CD4-positive, alpha-beta T cell treated with Interleukin-10 for 1 hour (primary cell): Measurements from ENCODE around the gene P3H3.

Experiments
- DNase-seq: peaks from one replicate; pipeline ENCODE4 v3.0.0-alpha.2; 2020

Gene P3H3

GRCh38 chr12:6827982-6828780, at the start of gene P3H3:
Gene P3H3, plus strand, starts transcription at chr12:6828407. Its CDS starts 34 bp downstream, at chr12:6828441.
- peak; percentile 17 for DNase-seq

GRCh38 chr12:6778574-6779550, 49.3 kb upstream of the P3H3 start:
- DNase-seq: peak; percentile 90

- no peak for DNase-seq
Observed at GRCh38 chr12:6779708-6780432, 48.3 kb upstream of the P3H3 start.

- no peak for DNase-seq
Observed at GRCh38 chr12:6780573-6780972, 47.6 kb upstream of the P3H3 start.

GRCh38 chr12:6782119-6782518, 46.1 kb upstream of the P3H3 start:
- DNase-seq: no peak

GRCh38 chr12:6782850-6783566, 45.2 kb upstream of the P3H3 start:
- DNase-seq: no peak

- DNase-seq: no peak
Observed at GRCh38 chr12:6783828-6784227, 44.4 kb upstream of the P3H3 start.

- DNase-seq: no peak
Observed at GRCh38 chr12:6784296-6784695, 43.9 kb upstream of the P3H3 start.

GRCh38 chr12:6784761-6785160, 43.4 kb upstream of the P3H3 start:
- no peak for DNase-seq

GRCh38 chr12:6786416-6787094, 41.7 kb upstream of the P3H3 start:
- DNase-seq: peak; percentile 43

GRCh38 chr12:6787309-6787708, 40.9 kb upstream of the P3H3 start:
- no peak for DNase-seq

GRCh38 chr12:6788972-6789924, 39.0 kb upstream of the P3H3 start, which contains the start of gene CD4:
Gene CD4, plus strand, starts transcription at chr12:6789528. Its CDS starts 10,611 bp downstream, at chr12:6800139.
- DNase-seq: peak; percentile 75

GRCh38 chr12:6790496-6791150, 37.6 kb upstream of the P3H3 start:
- peak; percentile 44 for DNase-seq

- no peak for DNase-seq
Observed at GRCh38 chr12:6791931-6792520, 36.2 kb upstream of the P3H3 start.

GRCh38 chr12:6792522-6793201, 35.5 kb upstream of the P3H3 start:
- DNase-seq: peak; percentile 52

GRCh38 chr12:6795088-6795487, 33.1 kb upstream of the P3H3 start:
- DNase-seq: no peak

GRCh38 chr12:6796576-6796975, 31.6 kb upstream of the P3H3 start:
- DNase-seq: no peak

- DNase-seq: no peak
Observed at GRCh38 chr12:6799147-6799546, 29.1 kb upstream of the P3H3 start.

- no peak for DNase-seq
Observed at GRCh38 chr12:6807170-6807569, 21.0 kb upstream of the P3H3 start.
